Right lobe of liver (tissue), 4 donors: ENCODE data around the gene PHF3.

Experiments
- POLR2A ChIP-seq: fragments of 450-650 bp; IDR thresholded peaks from one replicate; pipeline ENCODE4 v1.6.1; 2017; ENCODE audit warnings: antibody characterized with exemption, mild to moderate bottlenecking
- TF ChIP-seq, protein P1 (sequence below), 4 donors: fragments of 200-600 bp in 3 of 4; fragments of 450-650 bp in 1 of 4; IDR thresholded peaks; one replicate each; pipeline versions ENCODE4 v1.5.1 to v1.8.0; 2016 to 2022; ENCODE audit warnings: antibody characterized with exemption in 4 of 4, mild to moderate bottlenecking in 2 of 4
- donor health status: DM: no; HTN: no; CAD: no.
- donor health status: DM: no; HTN: no; CAD: no.
- donor health status: DM: no; HTN: yes; CAD: no.

DNA sequence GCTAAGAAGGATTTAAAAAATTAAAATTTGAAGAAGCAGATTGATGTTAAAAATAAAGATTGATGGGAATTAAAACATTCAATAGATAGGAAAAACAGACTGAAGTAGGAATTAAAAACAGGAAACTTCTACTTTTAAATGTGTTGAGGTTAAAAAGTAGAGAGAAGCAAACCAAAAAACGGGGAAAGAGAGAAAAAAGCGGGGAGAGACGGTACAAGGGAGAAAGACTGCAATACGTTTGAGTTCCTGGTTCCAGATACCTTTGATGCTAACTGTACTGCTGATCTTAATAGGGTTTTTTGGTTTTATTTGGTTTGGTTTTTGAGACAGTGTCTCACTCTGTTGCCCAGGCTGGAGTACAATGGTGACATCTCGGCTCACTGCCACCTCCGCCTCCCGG, 36.4 kb upstream of the PHF3 start:
- TF ChIP-seq, protein P1, sequence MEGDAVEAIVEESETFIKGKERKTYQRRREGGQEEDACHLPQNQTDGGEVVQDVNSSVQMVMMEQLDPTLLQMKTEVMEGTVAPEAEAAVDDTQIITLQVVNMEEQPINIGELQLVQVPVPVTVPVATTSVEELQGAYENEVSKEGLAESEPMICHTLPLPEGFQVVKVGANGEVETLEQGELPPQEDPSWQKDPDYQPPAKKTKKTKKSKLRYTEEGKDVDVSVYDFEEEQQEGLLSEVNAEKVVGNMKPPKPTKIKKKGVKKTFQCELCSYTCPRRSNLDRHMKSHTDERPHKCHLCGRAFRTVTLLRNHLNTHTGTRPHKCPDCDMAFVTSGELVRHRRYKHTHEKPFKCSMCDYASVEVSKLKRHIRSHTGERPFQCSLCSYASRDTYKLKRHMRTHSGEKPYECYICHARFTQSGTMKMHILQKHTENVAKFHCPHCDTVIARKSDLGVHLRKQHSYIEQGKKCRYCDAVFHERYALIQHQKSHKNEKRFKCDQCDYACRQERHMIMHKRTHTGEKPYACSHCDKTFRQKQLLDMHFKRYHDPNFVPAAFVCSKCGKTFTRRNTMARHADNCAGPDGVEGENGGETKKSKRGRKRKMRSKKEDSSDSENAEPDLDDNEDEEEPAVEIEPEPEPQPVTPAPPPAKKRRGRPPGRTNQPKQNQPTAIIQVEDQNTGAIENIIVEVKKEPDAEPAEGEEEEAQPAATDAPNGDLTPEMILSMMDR (IDR thresholded peaks at IDR 0.05), result no peak
- no peak for TF ChIP-seq POLR2A
